Glutamatergic neuron (in vitro differentiated cells): ENCODE data around the gene AGPAT3. TPM values are rescaled to one million over a fixed set of nuclear protein-coding genes. Genes with fewer than 3 reads are reported as not detected.

Experiments used
- DNase-seq: peaks from one replicate; pipeline ENCODE4 v3.0.0; 2022
- H3K27ac Mint-ChIP-seq: one replicate; pipeline ENCODE4 v1.8.0; 2020; ENCODE audit warnings: mild to moderate bottlenecking, mixed read lengths, inconsistent platforms; ENCODE audit not compliant: unreplicated experiment
- H3K27me3 Mint-ChIP-seq: one replicate; pipeline ENCODE4 v1.8.0; 2020; ENCODE audit warnings: mild to moderate bottlenecking, moderate library complexity, mixed read lengths, inconsistent platforms; ENCODE audit not compliant: unreplicated experiment
- H3K36me3 Mint-ChIP-seq: one replicate; pipeline ENCODE4 v1.8.0; 2020; ENCODE audit warnings: mild to moderate bottlenecking, mixed read lengths, inconsistent platforms; ENCODE audit not compliant: unreplicated experiment
- H3K4me1 Mint-ChIP-seq: one replicate; pipeline ENCODE4 v1.8.0; 2020; ENCODE audit warnings: mild to moderate bottlenecking, low read depth, mixed read lengths, inconsistent platforms; ENCODE audit not compliant: unreplicated experiment
- H3K4me3 Mint-ChIP-seq: one replicate; pipeline ENCODE4 v1.8.0; 2020; ENCODE audit warnings: mild to moderate bottlenecking, mixed read lengths, inconsistent platforms; ENCODE audit not compliant: unreplicated experiment
- H3K9me3 Mint-ChIP-seq: one replicate; pipeline ENCODE4 v1.8.0; 2020; ENCODE audit warnings: mild to moderate bottlenecking, moderate library complexity, mixed read lengths, inconsistent platforms; ENCODE audit not compliant: unreplicated experiment
- CTCF ChIP-seq: fragments of 200-600 bp; sonication (generic); IDR thresholded peaks from one replicate; pipeline ENCODE4 v1.5.0; 2021; ENCODE audit not compliant: partially characterized antibody, unreplicated experiment
- total RNA-seq: library from RNA; stranded (reverse); fragmentation: NEBNext Ultra II Directional; extraction: Animal tissue kit (Norgen Biotek cat#: 25700); gene quantifications from one replicate; pipeline ENCODE4 v1.2.1, GENCODE V29; 2021; ENCODE audit not compliant: unreplicated experiment

The AGPAT3 gene
- total RNA-seq, 1 donor from 2014 or later: 12.6 TPM

- no peak for DNase-seq
- H3K27me3 Mint-ChIP-seq: peaks cover 2% of the 10 kb centered on the region
- TF ChIP-seq CTCF: no peak
- H3K4me3 Mint-ChIP-seq: no peak overlapping the region
- peaks cover 8% of the 10 kb centered on the region for H3K4me1 Mint-ChIP-seq
- H3K27ac Mint-ChIP-seq: no peak overlapping the region
- H3K9me3 Mint-ChIP-seq: no peaks in the 10 kb centered on the region
- no peaks in the 10 kb centered on the region for H3K36me3 Mint-ChIP-seq
Measured at GRCh38 chr21:43981151-43981870, 116.3 kb downstream of the AGPAT3 start.

DNA sequence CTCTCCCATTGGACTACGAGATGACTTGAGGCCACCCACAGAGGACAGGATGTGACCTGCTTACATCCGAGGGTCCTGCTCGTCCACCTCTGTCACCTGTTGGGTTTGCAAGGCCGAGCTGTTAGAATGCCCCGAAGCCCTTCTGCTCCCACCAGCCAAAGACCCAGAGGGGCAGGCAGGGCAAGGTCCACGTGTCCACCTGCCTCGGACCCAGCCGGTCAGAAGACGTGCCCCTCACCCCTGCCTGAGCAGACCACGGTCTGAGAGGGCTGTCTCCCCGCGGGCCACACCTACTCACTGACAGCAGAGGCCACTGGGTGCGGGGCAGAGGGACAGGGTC is 116.8 kb downstream of the AGPAT3 start:
- H3K27ac Mint-ChIP-seq: no peak overlapping the region
- H3K9me3 Mint-ChIP-seq: no peaks in the 10 kb centered on the region
- DNase-seq: no peak
- TF ChIP-seq CTCF: no peak
- H3K36me3 Mint-ChIP-seq: no peaks in the 10 kb centered on the region
- peaks cover 2% of the 10 kb centered on the region for H3K27me3 Mint-ChIP-seq
- H3K4me3 Mint-ChIP-seq: no peak overlapping the region
- peaks cover 8% of the 10 kb centered on the region for H3K4me1 Mint-ChIP-seq

- H3K9me3 Mint-ChIP-seq: no peaks in the 10 kb centered on the region
- DNase-seq: no peak
- H3K4me3 Mint-ChIP-seq: no peak overlapping the region
- no peak overlapping the region for H3K27ac Mint-ChIP-seq
- no peaks in the 10 kb centered on the region for H3K36me3 Mint-ChIP-seq
- peaks cover 8% of the 10 kb centered on the region for H3K4me1 Mint-ChIP-seq
- H3K27me3 Mint-ChIP-seq: peaks cover 2% of the 10 kb centered on the region
- no peak for TF ChIP-seq CTCF
Measured at GRCh38 chr21:43982489-43983078, 117.6 kb downstream of the AGPAT3 start.

GRCh38 chr21:43983390-43983789 is 118.4 kb downstream of the AGPAT3 start:
- H3K27ac Mint-ChIP-seq: no peak overlapping the region
- H3K4me3 Mint-ChIP-seq: no peak overlapping the region
- H3K36me3 Mint-ChIP-seq: no peaks in the 10 kb centered on the region
- H3K27me3 Mint-ChIP-seq: peaks cover 2% of the 10 kb centered on the region
- no peak for DNase-seq
- no peak for TF ChIP-seq CTCF
- no peaks in the 10 kb centered on the region for H3K9me3 Mint-ChIP-seq
- H3K4me1 Mint-ChIP-seq: peaks cover 8% of the 10 kb centered on the region

GRCh38 chr21:43983860-43984420 is 118.9 kb downstream of the AGPAT3 start:
- H3K27me3 Mint-ChIP-seq: peaks cover 2% of the 10 kb centered on the region

More at GRCh38 chr21:43983860-43984420, 118.9 kb downstream of the AGPAT3 start:
- no peak for DNase-seq
- TF ChIP-seq CTCF: no peak
- Mint-ChIP-seq H3K27ac (no peak overlapping the region), H3K4me3 (no peak overlapping the region), H3K36me3 (no peaks in the 10 kb centered on the region), H3K4me1 (peaks cover 8% of the 10 kb centered on the region), H3K9me3 (no peaks in the 10 kb centered on the region)
